Caco-2 (cell line): ENCODE measurements around the gene NFIL3. TPM values are rescaled to one million over a fixed set of nuclear protein-coding genes. Genes with fewer than 3 reads are reported as not detected.

ENCODE experiments used
- BruUV-seq: library from RNA; stranded (reverse); fragments of 400-500 nt; replicated peaks from 2 replicates; lab custom pipeline; 2021; lab: Mats Ljungman, UMichigan
- CTCF ChIA-PET: fragments of 300-600 bp; sonication (Branson Sonifier 250); formaldehyde crosslinking; loops from one replicate; lab custom pipeline; 2022; ENCODE audit warnings: antibody characterized with exemption; lab: Charles Lee
- POLR2A ChIA-PET: fragments of 300-600 bp; sonication (Branson Sonifier 250); formaldehyde crosslinking; loops from one replicate; lab custom pipeline; 2022; ENCODE audit warnings: antibody characterized with exemption; lab: Charles Lee
- DNase-seq, 2 experiments: peaks; one replicate each; pipeline versions ENCODE4 v3.0.0 to v3.0.0-alpha.2; 2020 to 2022
- H3K27me3 ChIP-seq: replicated peaks from 2 replicates; pipeline ENCODE4 v1.6.0; 2011; ENCODE audit warnings: low read length; ENCODE audit not compliant: control insufficient read depth, insufficient read depth
- H3K36me3 ChIP-seq: 2 replicates; pipeline ENCODE4 v1.5.1; 2011; ENCODE audit warnings: low read length; ENCODE audit not compliant: control insufficient read depth, insufficient read depth
- H3K4me1 ChIP-seq: fragments of 250-450 bp; sonication (Bioruptor Pico); 2 replicates; pipeline ENCODE4 v1.5.1; 2020; ENCODE audit warnings: mild to moderate bottlenecking
- H3K4me3 ChIP-seq: 2 replicates; pipeline ENCODE4 v1.5.1; 2011; ENCODE audit warnings: low read depth, mild to moderate bottlenecking, control low read depth, low read length
- H3K9me3 ChIP-seq: fragments of 250-450 bp; sonication (Bioruptor Pico); 2 replicates; pipeline ENCODE4 v1.5.1; 2020; ENCODE audit warnings: mild to moderate bottlenecking, moderate library complexity
- H3K27ac Mint-ChIP-seq: one replicate; pipeline ENCODE4 v1.8.0; 2022; ENCODE audit warnings: mixed read lengths; ENCODE audit not compliant: unreplicated experiment
- H3K27me3 Mint-ChIP-seq: one replicate; pipeline ENCODE4 v1.8.0; 2022; ENCODE audit warnings: mixed read lengths; ENCODE audit not compliant: insufficient read depth, unreplicated experiment
- H3K36me3 Mint-ChIP-seq: one replicate; pipeline ENCODE4 v1.8.0; 2022; ENCODE audit warnings: mild to moderate bottlenecking, mixed read lengths; ENCODE audit not compliant: insufficient read depth, unreplicated experiment
- H3K4me1 Mint-ChIP-seq: one replicate; pipeline ENCODE4 v1.8.0; 2022; ENCODE audit warnings: low read depth, mixed read lengths; ENCODE audit not compliant: unreplicated experiment
- H3K4me3 Mint-ChIP-seq: one replicate; pipeline ENCODE4 v1.8.0; 2022; ENCODE audit warnings: mild to moderate bottlenecking, moderate library complexity, mixed read lengths; ENCODE audit not compliant: unreplicated experiment
- H3K9me3 Mint-ChIP-seq: one replicate; pipeline ENCODE4 v1.8.0; 2022; ENCODE audit warnings: mixed read lengths; ENCODE audit not compliant: unreplicated experiment
- intact Hi-C: fragments of 100-400 bp; cut with micrococcal nuclease; formaldehyde crosslinking; loops from one replicate; pipeline ENCODE4 v1.10.0; 2022; ENCODE audit not compliant: unreplicated experiment
- total RNA-seq: library from RNA; stranded (reverse); gene quantifications from 2 replicates; pipeline ENCODE4 v1.2.3, GENCODE V29; 2022
- TF ChIP-seq, protein P1 (sequence below), 2 experiments: fragments of 200-600 bp in 1 of 2; IDR thresholded peaks; 1 replicate in 1 of 2; 2 replicates in 1 of 2; pipeline versions ENCODE4 v1.5.1 to v1.8.0; 2011 to 2022; ENCODE audit warnings: antibody characterized with exemption in 1 of 2, control low read depth in 1 of 2, inconsistent platforms in 1 of 2, low read depth in 1 of 2, low read length in 1 of 2, mild to moderate bottlenecking in 1 of 2, moderate library complexity in 1 of 2; ENCODE audit not compliant: insufficient read depth in 1 of 2, severe bottlenecking in 1 of 2, unreplicated experiment in 1 of 2

Gene NFIL3
- total RNA-seq, 1 experiment from 2014 or later = 13.5 TPM

DNA sequence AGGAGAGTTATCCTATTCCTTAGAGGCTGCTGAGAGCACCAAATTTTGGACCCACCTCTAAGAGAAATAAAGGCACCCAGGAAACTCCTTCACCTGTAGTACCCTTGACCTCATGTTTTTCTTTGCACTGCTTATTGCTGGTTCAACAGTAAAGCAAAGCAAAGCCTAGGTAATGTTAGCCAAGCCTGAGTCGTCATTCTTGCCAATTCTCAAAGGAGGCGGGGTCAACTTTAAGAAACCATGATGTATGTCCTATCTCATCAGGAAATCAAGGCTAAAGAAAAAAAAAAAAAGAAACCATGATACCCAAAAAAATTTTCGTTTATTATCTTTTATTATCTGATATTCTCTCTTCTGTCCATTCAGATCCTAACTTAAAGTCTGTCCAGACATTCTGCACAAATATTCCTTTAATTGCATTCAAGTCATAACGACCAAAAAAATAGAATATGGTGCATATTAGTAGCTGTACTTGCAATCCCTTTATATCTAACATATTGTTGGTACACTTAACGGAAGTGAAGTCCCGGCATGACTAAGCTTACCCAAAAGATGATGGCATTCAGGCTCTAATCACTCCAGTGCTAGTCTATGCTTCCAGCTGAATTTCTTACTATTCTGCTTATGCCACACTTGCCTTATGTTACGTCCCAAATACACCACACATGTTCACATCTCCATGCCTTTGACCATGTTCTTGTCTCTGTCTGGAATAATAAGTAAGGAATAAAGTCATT lies 63.7 kb downstream of the NFIL3 start:
- TF ChIP-seq, protein P1, sequence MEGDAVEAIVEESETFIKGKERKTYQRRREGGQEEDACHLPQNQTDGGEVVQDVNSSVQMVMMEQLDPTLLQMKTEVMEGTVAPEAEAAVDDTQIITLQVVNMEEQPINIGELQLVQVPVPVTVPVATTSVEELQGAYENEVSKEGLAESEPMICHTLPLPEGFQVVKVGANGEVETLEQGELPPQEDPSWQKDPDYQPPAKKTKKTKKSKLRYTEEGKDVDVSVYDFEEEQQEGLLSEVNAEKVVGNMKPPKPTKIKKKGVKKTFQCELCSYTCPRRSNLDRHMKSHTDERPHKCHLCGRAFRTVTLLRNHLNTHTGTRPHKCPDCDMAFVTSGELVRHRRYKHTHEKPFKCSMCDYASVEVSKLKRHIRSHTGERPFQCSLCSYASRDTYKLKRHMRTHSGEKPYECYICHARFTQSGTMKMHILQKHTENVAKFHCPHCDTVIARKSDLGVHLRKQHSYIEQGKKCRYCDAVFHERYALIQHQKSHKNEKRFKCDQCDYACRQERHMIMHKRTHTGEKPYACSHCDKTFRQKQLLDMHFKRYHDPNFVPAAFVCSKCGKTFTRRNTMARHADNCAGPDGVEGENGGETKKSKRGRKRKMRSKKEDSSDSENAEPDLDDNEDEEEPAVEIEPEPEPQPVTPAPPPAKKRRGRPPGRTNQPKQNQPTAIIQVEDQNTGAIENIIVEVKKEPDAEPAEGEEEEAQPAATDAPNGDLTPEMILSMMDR (IDR thresholded peaks at IDR 0.05; ENCODE audit: insufficient read depth in 1 of 2, low read depth in 1 of 2, low read length in 1 of 2, severe bottlenecking in 1 of 2, unreplicated experiment in 1 of 2) = no peak
- Mint-ChIP-seq H3K4me3 (peak overlapping the region; percentile 92), H3K27me3 (no peaks in the 10 kb centered on the region), H3K9me3 (no peaks in the 10 kb centered on the region), H3K4me1 (peaks cover 14% of the 10 kb centered on the region), H3K27ac (no peak overlapping the region), H3K36me3 (no peaks in the 10 kb centered on the region)
- intact Hi-C loops = loop anchor here (2.0 to 5.0 kb wide), 2 partner anchors 63 to 163 kb away; partner anchors contain the start of gene NFIL3
- peak overlapping the region; percentile 11; the same call in 1 of the 2 replicates for H3K4me3 ChIP-seq
- H3K9me3 ChIP-seq = no peaks in the 10 kb centered on the region
- H3K36me3 ChIP-seq = no peaks in the 10 kb centered on the region
- CTCF ChIA-PET = no interaction called here
- no peaks in the 10 kb centered on the region for H3K27me3 ChIP-seq
- H3K4me1 ChIP-seq = peaks cover 5% of the 10 kb centered on the region; the same call in 1 of the 2 replicates
- DNase-seq = no peak
- POLR2A ChIA-PET = no interaction called here
- no TSS peak for BruUV-seq

DNA sequence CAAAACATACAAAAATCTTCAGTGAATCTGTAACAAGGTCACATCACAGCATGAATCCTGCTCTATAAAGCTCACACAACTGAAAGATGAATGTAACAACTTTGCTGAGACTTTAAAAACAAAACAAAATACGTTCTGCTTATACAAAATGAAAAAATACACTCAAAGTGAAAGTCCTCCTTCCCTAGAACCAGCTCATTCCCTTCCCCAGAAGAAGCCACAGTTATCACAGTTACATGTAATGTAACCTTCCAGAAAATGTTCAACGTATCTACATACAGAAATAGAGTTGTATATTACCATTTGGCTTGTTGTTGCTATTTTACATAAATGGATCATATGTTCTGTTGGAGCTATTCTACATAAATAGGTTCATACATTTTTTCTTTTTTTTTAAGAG lies 64.5 kb downstream of the NFIL3 start:
- H3K4me3 ChIP-seq = no peak overlapping the region
- Mint-ChIP-seq H3K9me3 (no peaks in the 10 kb centered on the region), H3K4me3 (no peak overlapping the region), H3K27ac (no peak overlapping the region), H3K4me1 (peaks cover 14% of the 10 kb centered on the region), H3K36me3 (no peaks in the 10 kb centered on the region), H3K27me3 (no peaks in the 10 kb centered on the region)
- CTCF ChIA-PET = no interaction called here
- H3K27me3 ChIP-seq = no peaks in the 10 kb centered on the region
- TF ChIP-seq, protein P1 (IDR thresholded peaks at IDR 0.05; ENCODE audit: insufficient read depth in 1 of 2, low read depth in 1 of 2, low read length in 1 of 2, severe bottlenecking in 1 of 2, unreplicated experiment in 1 of 2) = no peak
- BruUV-seq = no TSS peak
- no peaks in the 10 kb centered on the region for H3K9me3 ChIP-seq
- intact Hi-C loops = no loop called here
- H3K36me3 ChIP-seq = no peaks in the 10 kb centered on the region
- peaks cover 5% of the 10 kb centered on the region; the same call in 1 of the 2 replicates for H3K4me1 ChIP-seq
- DNase-seq = no peak
- POLR2A ChIA-PET = no interaction called here

Other genes starting within 250 kb of the NFIL3 start
- 10.3 TPM in 2 replicates for gene AUH, start 61.9 kb downstream of the NFIL3 start, total RNA-seq